ENCODE results near the gene SSRP1.
"Not testable (repeated sequence)": the region's sequence is repeated elsewhere in the genome, so short reads cannot be mapped to it uniquely, and the experiment has no call there.

Gene SSRP1

GRCh38 chr11:57370251-57370650 is 34.6 kb upstream of the SSRP1 start:
- Histone ChIP-seq H3K36me3 (ENCODE audit: control insufficient read depth in 2 of 2, insufficient read depth in 2 of 2, low read length in 2 of 2) (no peaks in the 10 kb centered on the region), H3K27ac (ENCODE audit: low read length) (no peak overlapping the region), H3K9ac (ENCODE audit: low read length in 2 of 2) (no peak overlapping the region)

DNA sequence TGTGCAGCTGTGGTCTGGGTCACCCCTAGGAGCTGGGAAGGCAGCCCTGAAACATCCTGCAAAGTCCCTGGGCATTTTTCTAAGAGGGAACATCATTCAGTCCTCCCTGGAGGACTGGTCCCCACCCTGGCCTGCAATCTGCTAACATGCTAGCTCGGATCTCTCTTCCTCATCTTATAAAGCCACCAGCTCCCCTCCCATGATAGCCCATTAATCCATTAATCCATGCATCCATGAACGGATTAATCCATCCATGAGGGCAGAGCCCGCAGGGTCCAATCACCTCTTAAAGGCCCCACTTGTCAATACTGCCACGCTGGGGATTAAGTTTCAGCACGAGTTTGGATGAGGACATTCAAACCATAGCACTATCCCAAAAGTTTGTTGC is 33.1 kb upstream of the SSRP1 start:
- H3K4me3 ChIP-seq (ENCODE audit: low read length in 2 of 2) = no peak overlapping the region

More at GRCh38 chr11:57370251-57370650, 34.6 kb upstream of the SSRP1 start:
- H3K27me3 ChIP-seq (ENCODE audit: control insufficient read depth in 1 of 2, insufficient read depth in 2 of 2, low read length in 2 of 2) = peaks cover 0 to 2% of the 10 kb centered on the region in 2 donors
- H3K4me3 ChIP-seq (ENCODE audit: low read length in 2 of 2) = no peak overlapping the region
- no peaks in the 10 kb centered on the region for H3K4me1 ChIP-seq (ENCODE audit: control insufficient read depth, insufficient read depth, low read length)
- no peaks in the 10 kb centered on the region for H3K9me3 ChIP-seq (ENCODE audit: control insufficient read depth in 2 of 2, low read length in 2 of 2)

GRCh38 chr11:57368106-57368844 is 32.6 kb upstream of the SSRP1 start:
- no peaks in the 10 kb centered on the region for H3K36me3 ChIP-seq (ENCODE audit: control insufficient read depth in 2 of 2, insufficient read depth in 2 of 2, low read length in 2 of 2)
- H3K4me3 ChIP-seq (ENCODE audit: low read length in 2 of 2) = no peak overlapping the region
- no peak overlapping the region for H3K27ac ChIP-seq (ENCODE audit: low read length)
- no peaks in the 10 kb centered on the region for H3K4me1 ChIP-seq (ENCODE audit: control insufficient read depth, insufficient read depth, low read length)
- H3K27me3 ChIP-seq (ENCODE audit: control insufficient read depth in 1 of 2, insufficient read depth in 2 of 2, low read length in 2 of 2) = peaks cover 0 to 4% of the 10 kb centered on the region in 2 donors
- no peaks in the 10 kb centered on the region for H3K9me3 ChIP-seq (ENCODE audit: control insufficient read depth in 2 of 2, low read length in 2 of 2)
- H3K9ac ChIP-seq (ENCODE audit: low read length in 2 of 2) = no peak overlapping the region

More for the DNA sequence above, 33.1 kb upstream of the SSRP1 start:
- Histone ChIP-seq H3K9me3 (ENCODE audit: control insufficient read depth in 2 of 2, low read length in 2 of 2) (no peaks in the 10 kb centered on the region), H3K36me3 (ENCODE audit: control insufficient read depth in 2 of 2, insufficient read depth in 2 of 2, low read length in 2 of 2) (no peaks in the 10 kb centered on the region), H3K27me3 (ENCODE audit: control insufficient read depth in 1 of 2, insufficient read depth in 2 of 2, low read length in 2 of 2) (peaks cover 0 to 4% of the 10 kb centered on the region in 2 donors), H3K4me1 (ENCODE audit: control insufficient read depth, insufficient read depth, low read length) (no peaks in the 10 kb centered on the region), H3K27ac (ENCODE audit: low read length) (no peak overlapping the region), H3K9ac (ENCODE audit: low read length in 2 of 2) (no peak overlapping the region)

DNA sequence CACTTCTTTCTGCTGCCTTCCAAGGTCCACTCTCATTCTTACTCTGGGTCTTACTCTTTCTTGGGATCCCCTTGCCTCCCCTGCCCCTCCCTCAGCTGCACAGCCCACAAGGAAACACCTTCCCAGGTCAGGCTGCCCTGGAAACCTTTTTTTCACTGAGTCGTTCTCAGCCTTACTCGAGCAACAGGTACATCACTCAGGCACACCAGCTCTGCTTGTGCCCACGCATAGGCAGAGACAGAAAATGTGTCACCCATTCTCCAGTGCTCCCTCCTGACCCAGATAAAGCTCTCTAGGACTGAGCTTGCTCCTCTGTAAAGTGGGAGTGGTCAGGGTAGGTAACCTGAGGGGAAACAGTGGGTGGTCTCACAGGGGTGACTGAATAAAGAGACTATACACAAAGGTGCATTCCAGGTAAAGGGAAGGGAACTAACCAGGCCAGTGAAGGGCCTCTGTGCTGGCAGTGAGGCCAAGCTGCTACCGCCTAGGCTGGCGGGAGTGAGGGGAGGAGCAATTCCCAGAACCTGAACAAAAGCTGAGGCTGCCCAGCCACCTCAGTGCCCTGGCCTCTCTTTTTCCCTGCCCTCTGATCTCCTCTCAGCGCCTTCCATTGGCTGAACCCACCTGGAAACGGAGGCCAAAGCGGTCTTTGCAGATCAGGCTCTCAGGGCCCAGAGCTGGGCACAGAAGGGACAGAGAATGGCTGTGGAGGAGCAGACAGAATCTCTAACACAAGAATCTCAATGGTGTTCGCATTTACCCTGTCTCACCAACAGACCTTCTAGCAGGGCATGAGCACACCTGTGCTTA is 29.4 kb upstream of the SSRP1 start:
- Histone ChIP-seq H3K27ac (ENCODE audit: low read length) (no peak overlapping the region), H3K9me3 (ENCODE audit: control insufficient read depth in 2 of 2, low read length in 2 of 2) (no peaks in the 10 kb centered on the region), H3K27me3 (ENCODE audit: control insufficient read depth in 1 of 2, insufficient read depth in 2 of 2, low read length in 2 of 2) (peaks cover 0 to 4% of the 10 kb centered on the region in 2 donors), H3K4me3 (ENCODE audit: low read length in 2 of 2) (no peak overlapping the region), H3K9ac (ENCODE audit: low read length in 2 of 2) (no peak overlapping the region), H3K4me1 (ENCODE audit: control insufficient read depth, insufficient read depth, low read length) (no peaks in the 10 kb centered on the region), H3K36me3 (ENCODE audit: control insufficient read depth in 2 of 2, insufficient read depth in 2 of 2, low read length in 2 of 2) (no peaks in the 10 kb centered on the region)

GRCh38 chr11:57363131-57364080 is 27.7 kb upstream of the SSRP1 start:
- Histone ChIP-seq H3K27ac (ENCODE audit: low read length) (no peak overlapping the region), H3K27me3 (ENCODE audit: control insufficient read depth in 1 of 2, insufficient read depth in 2 of 2, low read length in 2 of 2) (peaks cover 0 to 4% of the 10 kb centered on the region in 2 donors), H3K4me3 (ENCODE audit: low read length in 2 of 2) (no peak overlapping the region), H3K9ac (ENCODE audit: low read length in 2 of 2) (no peak overlapping the region), H3K9me3 (ENCODE audit: control insufficient read depth in 2 of 2, low read length in 2 of 2) (no peaks in the 10 kb centered on the region), H3K4me1 (ENCODE audit: control insufficient read depth, insufficient read depth, low read length) (no peaks in the 10 kb centered on the region), H3K36me3 (ENCODE audit: control insufficient read depth in 2 of 2, insufficient read depth in 2 of 2, low read length in 2 of 2) (no peaks in the 10 kb centered on the region)

DNA sequence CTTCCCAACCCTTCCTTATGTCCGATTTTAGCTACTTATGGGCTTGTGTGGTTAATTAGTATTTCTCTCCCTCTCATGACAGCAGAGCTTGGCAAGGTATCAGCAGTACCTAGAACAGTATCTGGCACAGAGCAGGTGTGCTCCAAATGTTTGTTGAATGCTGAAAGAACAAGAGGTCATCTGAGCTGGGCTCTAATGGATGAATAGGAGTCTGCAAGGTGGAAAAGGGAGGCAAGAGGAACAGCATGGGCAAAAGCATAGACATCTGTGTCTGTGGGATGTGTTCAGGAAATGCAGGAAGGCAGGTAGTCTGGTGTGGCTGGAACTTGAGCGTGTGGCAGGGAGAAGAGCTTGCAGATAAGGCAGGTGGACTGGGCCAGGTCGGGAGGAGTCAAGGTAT is 26.2 kb upstream of the SSRP1 start:
- Histone ChIP-seq H3K27ac (ENCODE audit: low read length) (no peak overlapping the region), H3K4me3 (ENCODE audit: low read length in 2 of 2) (no peak overlapping the region), H3K36me3 (ENCODE audit: control insufficient read depth in 2 of 2, insufficient read depth in 2 of 2, low read length in 2 of 2) (no peaks in the 10 kb centered on the region), H3K9ac (ENCODE audit: low read length in 2 of 2) (no peak overlapping the region), H3K4me1 (ENCODE audit: control insufficient read depth, insufficient read depth, low read length) (no peaks in the 10 kb centered on the region), H3K9me3 (ENCODE audit: control insufficient read depth in 2 of 2, low read length in 2 of 2) (no peaks in the 10 kb centered on the region), H3K27me3 (ENCODE audit: control insufficient read depth in 1 of 2, insufficient read depth in 2 of 2, low read length in 2 of 2) (peaks cover 0 to 2% of the 10 kb centered on the region in 2 donors)

DNA sequence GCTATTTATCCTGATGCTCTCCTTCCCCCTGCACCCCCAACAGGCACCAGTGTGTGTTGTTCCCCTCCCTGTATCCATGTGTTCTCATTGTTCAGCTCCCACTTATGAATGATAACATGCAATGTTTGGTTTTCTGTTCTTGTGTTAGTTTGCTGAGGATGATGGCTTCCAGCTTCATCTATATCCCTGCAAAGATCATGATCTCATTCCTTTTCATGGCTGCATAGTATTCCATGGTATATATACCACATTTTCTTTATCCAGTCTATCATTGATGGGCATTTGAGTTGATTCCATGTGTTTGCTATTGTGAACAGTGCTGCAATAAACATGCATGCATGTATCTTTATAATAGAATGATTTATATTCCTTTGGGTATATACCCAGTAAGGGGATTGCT is 25.7 kb upstream of the SSRP1 start:
- H3K27ac ChIP-seq (ENCODE audit: low read length); H3K9me3 ChIP-seq (ENCODE audit: control insufficient read depth in 2 of 2, low read length in 2 of 2); H3K9ac ChIP-seq (ENCODE audit: low read length in 2 of 2); H3K4me3 ChIP-seq (ENCODE audit: low read length in 2 of 2); H3K36me3 ChIP-seq (ENCODE audit: control insufficient read depth in 2 of 2, insufficient read depth in 2 of 2, low read length in 2 of 2); H3K27me3 ChIP-seq (ENCODE audit: control insufficient read depth in 1 of 2, insufficient read depth in 2 of 2, low read length in 2 of 2); H3K4me1 ChIP-seq (ENCODE audit: control insufficient read depth, insufficient read depth, low read length): not testable (repeated sequence)

GRCh38 chr11:57360991-57361390 is 25.3 kb upstream of the SSRP1 start:
- H3K9ac ChIP-seq (ENCODE audit: low read length in 2 of 2) = no peak overlapping the region
- no peaks in the 10 kb centered on the region for H3K4me1 ChIP-seq (ENCODE audit: control insufficient read depth, insufficient read depth, low read length)
- no peak overlapping the region for H3K27ac ChIP-seq (ENCODE audit: low read length)
- H3K27me3 ChIP-seq (ENCODE audit: control insufficient read depth in 1 of 2, insufficient read depth in 2 of 2, low read length in 2 of 2) = peaks cover 0 to 2% of the 10 kb centered on the region in 2 donors
- H3K36me3 ChIP-seq (ENCODE audit: control insufficient read depth in 2 of 2, insufficient read depth in 2 of 2, low read length in 2 of 2) = no peaks in the 10 kb centered on the region
- H3K9me3 ChIP-seq (ENCODE audit: control insufficient read depth in 2 of 2, low read length in 2 of 2) = no peaks in the 10 kb centered on the region
- H3K4me3 ChIP-seq (ENCODE audit: low read length in 2 of 2) = no peak overlapping the region

DNA sequence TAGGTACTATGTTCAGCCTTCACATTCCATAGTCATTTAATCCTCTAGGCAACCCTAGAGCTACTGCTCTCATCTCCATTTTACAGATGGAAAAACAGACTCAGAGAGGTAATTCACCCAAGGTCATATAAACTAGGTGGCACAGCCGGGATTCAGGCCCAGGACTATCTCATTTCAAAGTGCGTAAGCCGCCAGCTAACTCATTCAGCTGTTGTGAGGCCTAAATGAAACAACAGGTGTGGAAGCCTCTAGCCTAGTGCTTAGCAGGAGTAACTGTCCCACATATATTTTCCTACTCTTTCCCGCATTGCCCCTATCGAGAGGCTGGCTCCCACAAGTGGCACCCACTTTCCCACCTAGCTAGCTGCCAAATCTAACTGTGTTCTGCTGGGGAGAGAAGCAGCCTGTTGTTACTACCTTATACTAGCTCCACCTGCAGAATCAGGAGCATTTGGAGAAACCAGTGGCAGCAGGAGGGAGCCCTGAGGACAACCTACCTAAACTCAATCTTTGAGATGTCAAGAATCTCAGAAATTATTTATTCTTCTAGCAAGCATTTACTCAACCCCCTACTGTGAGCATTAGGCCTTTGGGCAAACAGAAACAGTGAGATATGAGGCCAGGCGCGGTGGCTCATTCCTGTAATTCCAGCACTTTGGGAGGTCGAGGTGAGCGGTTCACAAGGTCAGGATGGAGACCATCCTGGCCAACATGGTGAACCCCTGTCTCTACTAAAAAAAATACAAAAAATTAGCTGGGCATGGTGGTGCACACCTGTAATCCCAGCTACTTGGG is 24.4 kb upstream of the SSRP1 start:
- H3K4me3 ChIP-seq (ENCODE audit: low read length in 2 of 2) = no peak overlapping the region

GRCh38 chr11:57359396-57359795 is 23.7 kb upstream of the SSRP1 start:
- Histone ChIP-seq H3K9ac (ENCODE audit: low read length in 2 of 2) (no peak overlapping the region), H3K27me3 (ENCODE audit: control insufficient read depth in 1 of 2, insufficient read depth in 2 of 2, low read length in 2 of 2) (no peaks in the 10 kb centered on the region), H3K36me3 (ENCODE audit: control insufficient read depth in 2 of 2, insufficient read depth in 2 of 2, low read length in 2 of 2) (no peaks in the 10 kb centered on the region), H3K4me1 (ENCODE audit: control insufficient read depth, insufficient read depth, low read length) (no peaks in the 10 kb centered on the region), H3K4me3 (ENCODE audit: low read length in 2 of 2) (no peak overlapping the region), H3K9me3 (ENCODE audit: control insufficient read depth in 2 of 2, low read length in 2 of 2) (no peaks in the 10 kb centered on the region), H3K27ac (ENCODE audit: low read length) (no peak overlapping the region)

More for the DNA sequence above, 24.4 kb upstream of the SSRP1 start:
- Histone ChIP-seq H3K27ac (ENCODE audit: low read length) (no peak overlapping the region), H3K27me3 (ENCODE audit: control insufficient read depth in 1 of 2, insufficient read depth in 2 of 2, low read length in 2 of 2) (peaks cover 0 to 1% of the 10 kb centered on the region in 2 donors), H3K4me1 (ENCODE audit: control insufficient read depth, insufficient read depth, low read length) (no peaks in the 10 kb centered on the region), H3K9ac (ENCODE audit: low read length in 2 of 2) (no peak overlapping the region), H3K36me3 (ENCODE audit: control insufficient read depth in 2 of 2, insufficient read depth in 2 of 2, low read length in 2 of 2) (no peaks in the 10 kb centered on the region), H3K9me3 (ENCODE audit: control insufficient read depth in 2 of 2, low read length in 2 of 2) (no peaks in the 10 kb centered on the region)

All from stomach smooth muscle (tissue), 2 donors.